ENCODE results near the gene MAMDC2. TPM values are rescaled to one million over a fixed set of nuclear protein-coding genes. Genes with fewer than 3 reads are reported as not detected.

MAMDC2 gene
- total RNA-seq, 1 experiment from 2014 or later = 4.6 TPM

- H2BK5ac ChIP-seq (ENCODE audit: insufficient read length, low read length) = no peak overlapping the region
- no peak overlapping the region for H4K5ac ChIP-seq (ENCODE audit: insufficient read length, low read depth, low read length)
- peaks cover 9% of the 10 kb centered on the region for H3K79me1 ChIP-seq (ENCODE audit: insufficient read depth, low read depth, low read length, poor library complexity, severe bottlenecking)
- no peak overlapping the region for H3K14ac ChIP-seq (ENCODE audit: insufficient read depth, low read length)
- no peak overlapping the region for H4K91ac ChIP-seq (ENCODE audit: insufficient read length, low read depth, low read length)
- H3K4me2 ChIP-seq (ENCODE audit: insufficient read depth, insufficient read length, low read length) = peak overlapping the region; percentile 92
- H3K27ac Mint-ChIP-seq = peak overlapping the region; percentile 58 to 93 (median 85); a peak in 6 of 7 replicates
- H3K79me2 ChIP-seq (ENCODE audit: insufficient read depth, low read length) = peaks cover 19% of the 10 kb centered on the region; the same call in 1 of the 2 replicates
- H3K23me2 ChIP-seq (ENCODE audit: insufficient read length, low read depth, low read length, poor library complexity, severe bottlenecking) = peaks cover 4% of the 10 kb centered on the region
- H2AFZ ChIP-seq (ENCODE audit: low read length) = no peak overlapping the region
- no peak overlapping the region for H3K23ac ChIP-seq (ENCODE audit: insufficient read length, low read depth, low read length)
- no peak overlapping the region for H2BK20ac ChIP-seq (ENCODE audit: low read depth, low read length, poor library complexity, severe bottlenecking)
- H4K8ac ChIP-seq (replicated peaks; ENCODE audit: insufficient read length, low read depth, low read length) = no peak overlapping the region
- no peak overlapping the region for H2AK5ac ChIP-seq (ENCODE audit: insufficient read length, low read length)
- no peak overlapping the region for H3K18ac ChIP-seq (ENCODE audit: insufficient read length, low read depth, low read length)
- H3K4me3 Mint-ChIP-seq = peak overlapping the region; percentile 89 to 97
- WGBS (ENCODE audit: extremely low coverage, insufficient read length, low lambda C conversion rate) = no CpG with 5 or more reads among the region's 10 CpGs
- H3K4me1 Mint-ChIP-seq = peaks cover 45 to 50% of the 10 kb centered on the region in 2 experiments
- H2BK15ac ChIP-seq (ENCODE audit: low read depth, low read length) = no peak overlapping the region
- no peaks in the 10 kb centered on the region for H4K20me1 ChIP-seq (ENCODE audit: control insufficient read depth, insufficient read depth, insufficient read length)
- H3K4me1 ChIP-seq (ENCODE audit: insufficient read depth, low read length) = no peaks in the 10 kb centered on the region
- H3K9me3 Mint-ChIP-seq = no peaks in the 10 kb centered on the region
- no peak overlapping the region for H3K27ac ChIP-seq (ENCODE audit: insufficient read length, low read depth, low read length)
- no peak overlapping the region for H2BK12ac ChIP-seq (ENCODE audit: insufficient read length, low read depth, low read length)
- H3K27me3 ChIP-seq (ENCODE audit: insufficient read depth, low read length) = no peaks in the 10 kb centered on the region
- DNase-seq = peak; percentile 43
- peaks cover 16 to 23% (median 23%) of the 10 kb centered on the region in 3 experiments for H3K36me3 Mint-ChIP-seq (ENCODE audit: insufficient read depth in 1 of 3, low read depth in 3 of 3)
- H3K56ac ChIP-seq (ENCODE audit: insufficient read length, low read depth, low read length) = no peak overlapping the region
- H3K4ac ChIP-seq (ENCODE audit: low read depth, low read length) = no peak overlapping the region
- peak overlapping the region; percentile 87 for H3K9ac ChIP-seq (ENCODE audit: extremely low read depth, insufficient read length, low read length)
- no peaks in the 10 kb centered on the region for H3K9me3 ChIP-seq (ENCODE audit: control insufficient read depth, low read depth, low read length)
- peaks cover 2% of the 10 kb centered on the region; the same call in 1 of the 2 replicates for H3K27me3 Mint-ChIP-seq (ENCODE audit: low read depth)
- no peak overlapping the region for H3T11ph ChIP-seq (ENCODE audit: low read length)
- no peak for TF ChIP-seq CTCF (conservative IDR thresholded peaks at IDR 0.05)
- H2BK120ac ChIP-seq (ENCODE audit: low read depth, low read length, poor library complexity, severe bottlenecking) = no peak overlapping the region
Measured at GRCh38 chr9:70259512-70259802, 215.8 kb downstream of the MAMDC2 start.
